BE2C (cell line): ENCODE data around the gene PAPPA.

ENCODE experiments used
- DNase-seq: peaks from one replicate; pipeline ENCODE4 v3.0.0-alpha.2; 2020
- H3K27me3 ChIP-seq: fragments of 250-450 bp; sonication (Bioruptor Pico); 2 replicates; pipeline ENCODE4 v1.5.1; 2020; ENCODE audit warnings: mild to moderate bottlenecking
- H3K36me3 ChIP-seq: fragments of 250-450 bp; sonication (Bioruptor Pico); 2 replicates; pipeline ENCODE4 v1.5.1; 2020; ENCODE audit warnings: mild to moderate bottlenecking
- H3K4me1 ChIP-seq: fragments of 250-450 bp; sonication (Bioruptor Pico); 2 replicates; pipeline ENCODE4 v1.5.1; 2020
- H3K4me3 ChIP-seq: 2 replicates; pipeline ENCODE4 v1.5.1; 2011; ENCODE audit warnings: low read depth, low read length
- H3K9me3 ChIP-seq: fragments of 250-450 bp; sonication (Bioruptor Pico); 2 replicates; pipeline ENCODE4 v1.5.1; 2020
- CTCF ChIP-seq: IDR thresholded peaks from 2 replicates; pipeline ENCODE4 v1.5.1; 2012; ENCODE audit warnings: mild to moderate bottlenecking, low read depth, low read length

Gene PAPPA

GRCh38 chr9:116223926-116224325 is 70.3 kb downstream of the PAPPA start:
- Histone ChIP-seq H3K9me3 (no peaks in the 10 kb centered on the region), H3K4me1 (no peaks in the 10 kb centered on the region), H3K4me3 (no peak overlapping the region), H3K36me3 (no peaks in the 10 kb centered on the region), H3K27me3 (no peaks in the 10 kb centered on the region)
- no peak for DNase-seq
- TF ChIP-seq CTCF = no peak

DNA sequence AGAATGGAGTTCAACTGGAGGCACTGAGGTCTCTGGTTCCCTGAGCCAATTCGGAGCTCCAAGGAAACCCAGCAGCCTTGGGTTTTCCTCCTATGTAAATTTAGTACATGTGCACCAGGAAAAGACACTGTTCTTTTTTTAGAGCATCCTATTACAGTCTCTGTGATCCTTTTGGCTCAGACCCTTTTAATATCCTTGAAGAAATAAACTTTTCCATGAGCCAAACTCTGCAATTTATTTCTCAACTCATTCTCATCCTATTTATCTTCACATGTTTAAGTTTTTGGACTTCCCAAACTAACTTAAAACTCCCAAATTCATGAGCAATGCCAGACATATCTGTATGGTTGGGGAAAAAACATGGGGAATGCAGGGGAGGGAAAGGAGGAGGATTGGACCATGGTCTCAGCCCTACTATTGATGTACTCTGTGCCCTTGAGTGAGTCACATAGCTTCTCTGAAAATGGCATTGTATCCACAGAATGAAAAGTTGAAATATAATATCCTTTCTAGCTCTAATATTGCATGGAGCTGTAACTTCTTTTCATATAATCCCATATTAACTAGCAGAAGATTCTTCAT is 76.6 kb downstream of the PAPPA start:
- Histone ChIP-seq H3K27me3 (no peaks in the 10 kb centered on the region), H3K4me3 (no peak overlapping the region), H3K4me1 (no peaks in the 10 kb centered on the region), H3K9me3 (no peaks in the 10 kb centered on the region), H3K36me3 (no peaks in the 10 kb centered on the region)
- no peak for TF ChIP-seq CTCF
- DNase-seq = no peak

DNA sequence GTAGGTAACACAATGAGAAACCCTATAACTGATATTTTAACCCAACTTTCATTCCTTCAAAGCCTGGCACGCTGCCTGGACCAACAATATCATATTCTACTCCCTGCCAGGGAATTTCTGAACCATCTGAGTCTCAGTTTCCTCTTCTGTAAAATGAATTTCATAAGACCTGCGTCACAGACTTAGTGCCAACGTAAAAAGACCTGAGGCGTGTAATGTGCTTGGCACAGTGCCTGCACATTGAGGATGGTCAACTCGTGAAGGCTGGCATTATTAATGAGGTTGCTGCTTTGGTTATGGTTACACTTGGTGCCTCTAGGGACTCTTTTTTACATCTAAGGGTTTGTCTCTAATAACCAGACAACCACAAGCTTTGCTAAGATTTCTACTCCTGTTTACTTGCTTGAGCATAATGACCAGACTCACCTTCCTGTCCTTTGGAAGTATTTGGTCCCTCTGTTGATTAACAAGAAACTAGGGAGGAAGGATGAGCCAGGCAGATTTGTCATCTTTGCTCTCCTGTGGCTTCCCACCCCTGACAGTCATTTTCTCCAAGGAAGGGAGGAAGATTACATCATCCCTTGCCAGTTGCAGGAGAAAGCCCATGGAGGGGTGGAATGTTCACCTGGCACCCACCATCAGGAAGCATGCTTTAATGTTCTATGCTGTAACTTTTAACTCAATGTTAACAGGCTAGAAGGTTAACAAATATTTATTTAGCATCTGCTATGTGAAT is 79.0 kb downstream of the PAPPA start:
- Histone ChIP-seq H3K27me3 (no peaks in the 10 kb centered on the region), H3K36me3 (no peaks in the 10 kb centered on the region), H3K9me3 (no peaks in the 10 kb centered on the region), H3K4me1 (no peaks in the 10 kb centered on the region), H3K4me3 (no peak overlapping the region)
- no peak for DNase-seq
- no peak for TF ChIP-seq CTCF

GRCh38 chr9:116233160-116233530 is 79.6 kb downstream of the PAPPA start:
- no peak for DNase-seq
- H3K4me1 ChIP-seq = no peaks in the 10 kb centered on the region
- no peak overlapping the region for H3K4me3 ChIP-seq
- H3K36me3 ChIP-seq = no peaks in the 10 kb centered on the region
- no peaks in the 10 kb centered on the region for H3K27me3 ChIP-seq
- H3K9me3 ChIP-seq = no peaks in the 10 kb centered on the region
- no peak for TF ChIP-seq CTCF

- Histone ChIP-seq H3K4me1 (no peaks in the 10 kb centered on the region), H3K27me3 (no peaks in the 10 kb centered on the region), H3K4me3 (no peak overlapping the region), H3K9me3 (no peaks in the 10 kb centered on the region), H3K36me3 (no peaks in the 10 kb centered on the region)
- TF ChIP-seq CTCF = no peak
- DNase-seq = no peak
Observed at GRCh38 chr9:116234081-116234480, 80.5 kb downstream of the PAPPA start.

GRCh38 chr9:116236979-116237378 is 83.4 kb downstream of the PAPPA start:
- no peaks in the 10 kb centered on the region for H3K4me1 ChIP-seq
- H3K9me3 ChIP-seq = no peaks in the 10 kb centered on the region
- no peaks in the 10 kb centered on the region for H3K27me3 ChIP-seq
- no peak for DNase-seq
- no peak overlapping the region for H3K4me3 ChIP-seq
- no peaks in the 10 kb centered on the region for H3K36me3 ChIP-seq
- TF ChIP-seq CTCF = no peak
